ENCODE data around the gene CEP55.

- no peak for TF ChIP-seq POLR2A (IDR thresholded peaks at IDR 0.05)
- TF ChIP-seq CTCF (IDR thresholded peaks at IDR 0.05) = no peak
These were observed 81.2 kb downstream of the CEP55 start for GRCh38 chr10:93577565-93577964.

All from vagina (tissue), 2 donors.